NCI-H2029 treated with DMSO at 0.1 percent for 48 hours (cell line): Measurements from ENCODE around the gene CFAP251.
"Not testable (repeated sequence)": the region's sequence is repeated elsewhere in the genome, so short reads cannot be mapped to it uniquely, and the experiment has no call there.

ENCODE experiments used
- DNase-seq: peaks from one replicate; lab custom pipeline; 2025; lab: John Stamatoyannopoulos, UW

CFAP251 gene

GRCh38 chr12:122028905-122029560, 110.6 kb downstream of the CFAP251 start:
- DNase-seq: no peak

- DNase-seq: no peak
Observed at GRCh38 chr12:122029620-122030423, 111.4 kb downstream of the CFAP251 start.

GRCh38 chr12:122030424-122031035, 112.1 kb downstream of the CFAP251 start:
- DNase-seq: no peak

- DNase-seq: no peak
Observed at GRCh38 chr12:122031342-122032216, 113.2 kb downstream of the CFAP251 start.

GRCh38 chr12:122032580-122032979, 114.2 kb downstream of the CFAP251 start:
- no peak for DNase-seq

GRCh38 chr12:122035292-122035691, 116.9 kb downstream of the CFAP251 start:
- DNase-seq: no peak

GRCh38 chr12:122036153-122036552, 117.8 kb downstream of the CFAP251 start:
- DNase-seq: no peak

- DNase-seq: no peak
Observed at GRCh38 chr12:122040579-122041386, 122.4 kb downstream of the CFAP251 start.

- DNase-seq: not testable (repeated sequence)
Observed at GRCh38 chr12:122041458-122041857, 123.1 kb downstream of the CFAP251 start.

- no peak for DNase-seq
Observed at GRCh38 chr12:122042910-122043309, 124.5 kb downstream of the CFAP251 start.

- DNase-seq: no peak
Observed at GRCh38 chr12:122043476-122043875, 125.1 kb downstream of the CFAP251 start.

- DNase-seq: no peak
Observed at GRCh38 chr12:122045262-122045661, 126.9 kb downstream of the CFAP251 start.

GRCh38 chr12:122046145-122046544, 127.8 kb downstream of the CFAP251 start:
- no peak for DNase-seq

- DNase-seq: no peak
Observed at GRCh38 chr12:122048151-122048550, 129.8 kb downstream of the CFAP251 start.

GRCh38 chr12:122049827-122050226, 131.4 kb downstream of the CFAP251 start:
- no peak for DNase-seq

- no peak for DNase-seq
Observed at GRCh38 chr12:122050706-122051105, 132.3 kb downstream of the CFAP251 start.

- no peak for DNase-seq
Observed at GRCh38 chr12:122051231-122051876, 133.0 kb downstream of the CFAP251 start.

- DNase-seq: no peak
Observed at GRCh38 chr12:122052285-122052684, 133.9 kb downstream of the CFAP251 start.
